HCT116 (cell line): ENCODE data around the gene PRPF8. TPM values are rescaled to one million over a fixed set of nuclear protein-coding genes. Genes with fewer than 3 reads are reported as not detected.

Source experiments
- ATAC-seq: fragments of 200-7000 bp; cut with Tn5 transposase; 2 replicates; pipeline ENCODE4 v1.9.1; 2020; ENCODE audit warnings: mild to moderate bottlenecking, moderate library complexity
- BruUV-seq: library from RNA; stranded (reverse); fragments of 400-500 nt; replicated peaks from 2 replicates; lab custom pipeline; 2021; lab: Mats Ljungman, UMichigan
- CTCF ChIA-PET: fragments of 300-600 bp; sonication (Branson Sonifier 250); formaldehyde crosslinking; loops from one replicate; lab custom pipeline; 2021; ENCODE audit warnings: antibody characterized with exemption; lab: Charles Lee
- POLR2A ChIA-PET: fragments of 300-600, 350-600 bp; sonication (Branson Sonifier 250); formaldehyde crosslinking; loops from one replicate; lab custom pipeline; 2021; ENCODE audit warnings: antibody characterized with exemption; lab: Charles Lee
- RAD21 ChIA-PET, 2 experiments: fragments of 300-600 bp; sonication (Branson Sonifier 250); formaldehyde crosslinking; loops; one replicate each; lab custom pipeline; 2023; ENCODE audit warnings: low total read pairs in 2 of 2; ENCODE audit not compliant: uncharacterized antibody in 2 of 2, unreplicated experiment in 2 of 2, low non-redundant PET in 1 of 2; lab: Charles Lee
- DNase-seq: peaks from one replicate; pipeline ENCODE4 v3.0.0-alpha.2; 2010; ENCODE audit warnings: low read depth, low spot score
- H2AFZ ChIP-seq: fragments of 200-600 bp; shearing (Covaris generic), sonication (generic); 2 replicates; pipeline ENCODE4 v1.6.1; 2017; ENCODE audit warnings: low read depth, mixed run types, mixed read lengths, antibody characterized with exemption, low read length; ENCODE audit not compliant: poor library complexity, severe bottlenecking
- H3K27ac ChIP-seq: 2 replicates; pipeline ENCODE4 v1.5.1; 2012; ENCODE audit warnings: low read depth, low read length
- H3K27me3 ChIP-seq: fragments of 200-600 bp; sonication (generic); 2 replicates; pipeline ENCODE4 v1.6.1; 2016; ENCODE audit warnings: mixed run types, low read length, mixed read lengths; ENCODE audit not compliant: insufficient read depth
- H3K36me3 ChIP-seq, 2 experiments: fragments of 200-500 bp in 1 of 2; fragments of 200-600 bp in 1 of 2; sonication (Bioruptor generic) in 1 of 2; sonication (generic) in 1 of 2; 2 replicates each; pipeline versions ENCODE4 v1.5.1 to v1.6.1; 2014 to 2016; ENCODE audit warnings: low read length in 2 of 2, inconsistent platforms in 1 of 2, mixed read lengths in 1 of 2, mixed run types in 1 of 2; ENCODE audit not compliant: insufficient read depth in 2 of 2, control insufficient read depth in 1 of 2
- H3K4me1 ChIP-seq, 2 experiments: fragments of 200-600 bp in 1 of 2; sonication (generic) in 1 of 2; 2 replicates each; pipeline versions ENCODE4 v1.5.1 to v1.6.1; 2012 to 2017; ENCODE audit warnings: low read length in 2 of 2, inconsistent platforms in 1 of 2, mild to moderate bottlenecking in 1 of 2, mixed read lengths in 1 of 2, mixed run types in 1 of 2, moderate library complexity in 1 of 2; ENCODE audit not compliant: insufficient read depth in 2 of 2, control insufficient read depth in 1 of 2
- H3K4me2 ChIP-seq: fragments of 200-600 bp; sonication (generic); 2 replicates; pipeline ENCODE4 v1.6.1; 2017; ENCODE audit warnings: mixed run types, low read length, mixed read lengths
- H3K4me3 ChIP-seq, 2 experiments: fragments of 200-600 bp in 1 of 2; sonication (generic) in 1 of 2; replicated peaks in 1 of 2; 2 replicates each; pipeline ENCODE4 v1.5.1; 2011 to 2016; ENCODE audit warnings: low read length in 2 of 2, control low read depth in 1 of 2, low read depth in 1 of 2, mild to moderate bottlenecking in 1 of 2, mixed read lengths in 1 of 2, mixed run types in 1 of 2
- H3K79me2 ChIP-seq: fragments of 200-600 bp; sonication (generic); 2 replicates; pipeline ENCODE4 v1.6.1; 2017; ENCODE audit warnings: mild to moderate bottlenecking, mixed run types, low read length, moderate library complexity, mixed read lengths; ENCODE audit not compliant: insufficient read depth
- H3K9ac ChIP-seq: fragments of 200-600 bp; sonication (generic); 2 replicates; pipeline ENCODE4 v1.6.1; 2016; ENCODE audit warnings: low read length, mixed read lengths
- H3K9me2 ChIP-seq: fragments of 200-600 bp; sonication (generic), shearing (Covaris generic); 2 replicates; pipeline ENCODE4 v1.6.1; 2017; ENCODE audit warnings: mixed run types, mild to moderate bottlenecking, moderate library complexity; ENCODE audit not compliant: insufficient read depth
- H3K9me3 ChIP-seq, 2 experiments: fragments of 200-500 bp in 1 of 2; fragments of 200-600 bp in 1 of 2; sonication (Bioruptor generic) in 1 of 2; sonication (generic) in 1 of 2; 2 replicates each; pipeline ENCODE4 v1.6.1; 2014 to 2017; ENCODE audit warnings: low read length in 2 of 2, mixed read lengths in 2 of 2, inconsistent platforms in 1 of 2, low read depth in 1 of 2, mild to moderate bottlenecking in 1 of 2, mixed run types in 1 of 2, moderate library complexity in 1 of 2; ENCODE audit not compliant: control insufficient read depth in 1 of 2, insufficient read depth in 1 of 2
- H4K20me1 ChIP-seq: fragments of 200-600 bp; sonication (generic), shearing (Covaris generic); 2 replicates; pipeline ENCODE4 v1.6.1; 2017; ENCODE audit warnings: mixed run types, mild to moderate bottlenecking, moderate library complexity; ENCODE audit not compliant: insufficient read depth
- ATF3 ChIP-seq: IDR thresholded peaks from 2 replicates; pipeline ENCODE4 v1.6.1; 2012
- CBX3 ChIP-seq: IDR thresholded peaks from 2 replicates; pipeline ENCODE4 v1.6.1; 2012; ENCODE audit warnings: low read depth
- CEBPB ChIP-seq: IDR thresholded peaks from 2 replicates; pipeline ENCODE4 v1.6.1; 2012; ENCODE audit warnings: low read depth
- EGR1 ChIP-seq: IDR thresholded peaks from 2 replicates; pipeline ENCODE4 v1.6.1; 2012; ENCODE audit warnings: low read depth
- ELF1 ChIP-seq: IDR thresholded peaks from 2 replicates; pipeline ENCODE4 v1.6.1; 2012; ENCODE audit warnings: low read depth, borderline replicate concordance
- EZH2phosphoT487 ChIP-seq: fragments of 200-600 bp; IDR thresholded peaks from 2 replicates; pipeline ENCODE4 v1.6.1; 2018; ENCODE audit warnings: antibody characterized with exemption, borderline replicate concordance
- FOSL1 ChIP-seq: IDR thresholded peaks from 2 replicates; pipeline ENCODE4 v1.6.1; 2012; ENCODE audit warnings: low read depth
- JUND ChIP-seq: IDR thresholded peaks from 2 replicates; pipeline ENCODE4 v1.6.1; 2012
- MAX ChIP-seq: IDR thresholded peaks from 2 replicates; pipeline ENCODE4 v1.6.1; 2012
- POLR2A ChIP-seq: IDR thresholded peaks from 2 replicates; pipeline ENCODE4 v1.7.0; 2011; ENCODE audit warnings: borderline replicate concordance; ENCODE audit not compliant: insufficient read depth, insufficient read length; ENCODE audit errors: extremely low read depth
- POLR2AphosphoS5 ChIP-seq: IDR thresholded peaks from 2 replicates; pipeline ENCODE4 v1.6.1; 2011; ENCODE audit warnings: mild to moderate bottlenecking, low read depth, low read length, moderate library complexity
- RAD21 ChIP-seq: IDR thresholded peaks from 2 replicates; pipeline ENCODE4 v1.6.1; 2012; ENCODE audit warnings: low read depth, mild to moderate bottlenecking
- REST ChIP-seq: IDR thresholded peaks from 2 replicates; pipeline ENCODE4 v1.6.1; 2012; ENCODE audit warnings: low read depth
- SIN3A ChIP-seq: IDR thresholded peaks from 2 replicates; pipeline ENCODE4 v1.6.1; 2012; ENCODE audit warnings: low read depth
- SRF ChIP-seq: IDR thresholded peaks from 2 replicates; pipeline ENCODE4 v1.6.1; 2012; ENCODE audit warnings: low read depth
- YY1 ChIP-seq: IDR thresholded peaks from 2 replicates; pipeline ENCODE4 v1.6.1; 2011; ENCODE audit warnings: low read length, low read depth, moderate library complexity, mild to moderate bottlenecking; ENCODE audit not compliant: insufficient replicate concordance; ENCODE audit errors: extremely low read depth
- ZBTB33 ChIP-seq: IDR thresholded peaks from 2 replicates; pipeline ENCODE4 v1.6.1; 2011; ENCODE audit warnings: mild to moderate bottlenecking, low read length, moderate library complexity; ENCODE audit not compliant: insufficient replicate concordance; ENCODE audit errors: extremely low read depth
- ZFX ChIP-seq: fragments of 450-650 bp; IDR thresholded peaks from 2 replicates; pipeline ENCODE4 v1.6.1; 2017
- ZNF274 ChIP-seq: fragments of 200-500 bp; sonication (Bioruptor generic); IDR thresholded peaks from 2 replicates; pipeline ENCODE4 v1.6.1; 2014; ENCODE audit warnings: mild to moderate bottlenecking, low read depth, low read length, inconsistent platforms
- intact Hi-C: fragments of 100-400 bp; cut with micrococcal nuclease; formaldehyde crosslinking; loops from 2 replicates; pipeline ENCODE4 v1.10.0; 2022
- total RNA-seq: library from RNA; stranded (reverse); gene quantifications from one replicate; pipeline ENCODE4 v1.2.1, GENCODE V29; 2021; ENCODE audit not compliant: unreplicated experiment

PRPF8 gene
- total RNA-seq, 1 experiment from 2014 or later = 386 TPM

- Histone ChIP-seq H3K27me3 (no peaks in the 10 kb centered on the region), H3K9ac (peak overlapping the region; percentile 93), H3K9me2 (no peaks in the 10 kb centered on the region), H3K79me2 (peaks cover 33% of the 10 kb centered on the region; the same call in 1 of the 2 replicates), H3K9me3 (no peaks in the 10 kb centered on the region), H3K4me3 (peak overlapping the region; percentile 85 to 94), H3K36me3 (peaks cover 0 to 20% of the 10 kb centered on the region in 2 experiments; a peak in 1 of 4 replicates), H3K4me2 (peak overlapping the region; percentile 94), H3K27ac (peak overlapping the region; percentile 99), H2AFZ (no peak overlapping the region), H4K20me1 (no peaks in the 10 kb centered on the region), H3K4me1 (peaks cover 29 to 66% of the 10 kb centered on the region in 2 experiments)
- intact Hi-C loops = loop anchor here (2.0 to 10.0 kb wide), 3 partner anchors 31 to 689 kb away; partner anchors contain the start of genes MNT, PITPNA and PRPF8
- ChIA-PET POLR2A (interaction anchor here (0.6 to 1.9 kb wide), 22 partner anchors 10 to 463 kb away, joined by 3 to 14 read pairs (median 4); partner anchors contain the start of genes PITPNA, RILP, RPA1 and SERPINF1), RAD21 (interaction anchor here (0.6 to 1.5 kb wide), 7 partner anchors 33 to 322 kb away, joined by 3 to 6 read pairs (median 4); no protein-coding TSS in a partner anchor), CTCF (interaction anchor here (0.7 to 2.3 kb wide), 10 partner anchors 10 to 528 kb away, joined by 3 to 15 read pairs (median 6); partner anchors contain the start of gene RILP)
- TSS peak; percentile 32 for BruUV-seq
- ATAC-seq = peak; percentile 76
- DNase-seq = peak; percentile 100
- TF ChIP-seq EZH2phosphoT487 = no peak
- no peak for TF ChIP-seq ATF3
- no peak for TF ChIP-seq ZFX
- TF ChIP-seq CEBPB = no peak
- no peak for TF ChIP-seq ELF1
- no peak for TF ChIP-seq CBX3
- TF ChIP-seq EGR1 = peak; percentile 78
- TF ChIP-seq ZNF274 = no peak
- TF ChIP-seq ZBTB33 = no peak
- no peak; the same call in 1 of the 2 replicates for TF ChIP-seq SRF
- no peak for TF ChIP-seq REST
- TF ChIP-seq RAD21 = no peak
- TF ChIP-seq YY1 = no peak
- no peak for TF ChIP-seq JUND
- TF ChIP-seq POLR2A = no peak
- no peak for TF ChIP-seq FOSL1
- TF ChIP-seq SIN3A = peak; percentile 99
- peak; percentile 79 for TF ChIP-seq MAX
- TF ChIP-seq POLR2AphosphoS5 = peak; percentile 78
Observed at GRCh38 chr17:1716076-1716911, 31.6 kb upstream of the PRPF8 start.
